CD4-positive, alpha-beta T cell (primary cell): ENCODE measurements around the gene MYL12B. TPM values are rescaled to one million over a fixed set of nuclear protein-coding genes. Genes with fewer than 3 reads are reported as not detected.

Experiments used
- ATAC-seq: fragments of 200-7000 bp; cut with Tn5 transposase; one replicate; pipeline ENCODE4 v1.10.0; 2022; ENCODE audit warnings: mild to moderate bottlenecking; ENCODE audit not compliant: poor library complexity
- CTCF ChIA-PET: fragments of 350-600 bp; sonication (Branson Sonifier 250); formaldehyde crosslinking; loops from one replicate; lab custom pipeline; 2021; ENCODE audit warnings: antibody characterized with exemption, inconsistent platforms; lab: Charles Lee
- POLR2A ChIA-PET: fragments of 350-600 bp; sonication (Branson Sonifier 250); formaldehyde crosslinking; loops from one replicate; lab custom pipeline; 2021; ENCODE audit warnings: antibody characterized with exemption, inconsistent platforms; lab: Charles Lee
- DNase-seq, 14 experiments: peaks; one replicate each; pipeline ENCODE4 v3.0.0-alpha.2; 2013 to 2020; ENCODE audit warnings: mixed read lengths in 2 of 14
- H3K27ac ChIP-seq, 2 donors: one replicate each; pipeline versions ENCODE4 v1.5.1 to v1.7.0; 2013; ENCODE audit warnings: low read length in 2 of 2, low read depth in 1 of 2, mild to moderate bottlenecking in 1 of 2
- H3K27me3 ChIP-seq, 2 experiments: 1 replicate in 1 of 2; 2 replicates in 1 of 2; pipeline versions ENCODE4 v1.6.1 to v1.7.0; 2013; ENCODE audit warnings: low read length in 2 of 2, control low read depth in 1 of 2, mild to moderate bottlenecking in 1 of 2, moderate library complexity in 1 of 2; ENCODE audit not compliant: insufficient read depth in 2 of 2, control insufficient read depth in 1 of 2
- H3K36me3 ChIP-seq: one replicate; pipeline ENCODE4 v1.6.1; 2013; ENCODE audit warnings: low read length, control low read depth; ENCODE audit not compliant: insufficient read depth
- H3K4me1 ChIP-seq: one replicate; pipeline ENCODE4 v1.6.1; 2013; ENCODE audit warnings: low read length, control low read depth; ENCODE audit not compliant: insufficient read depth
- H3K4me3 ChIP-seq: one replicate; pipeline ENCODE4 v1.5.1; 2013; ENCODE audit warnings: mild to moderate bottlenecking, low read length, moderate library complexity
- H3K9me3 ChIP-seq, 2 experiments: 1 replicate in 1 of 2; 2 replicates in 1 of 2; pipeline versions ENCODE4 v1.6.1 to v1.7.0; 2013; ENCODE audit warnings: low read length in 2 of 2, mild to moderate bottlenecking in 2 of 2, control low read depth in 1 of 2, moderate library complexity in 1 of 2; ENCODE audit not compliant: control insufficient read depth in 1 of 2, insufficient read depth in 1 of 2
- H3K27ac Mint-ChIP-seq: one replicate; pipeline ENCODE4 v1.8.0; 2020; ENCODE audit warnings: mixed read lengths
- H3K27me3 Mint-ChIP-seq: one replicate; pipeline ENCODE4 v1.8.0; 2021; ENCODE audit warnings: mixed read lengths
- H3K36me3 Mint-ChIP-seq: one replicate; pipeline ENCODE4 v1.8.0; 2021; ENCODE audit warnings: low read depth, mixed read lengths
- H3K4me1 Mint-ChIP-seq: one replicate; pipeline ENCODE4 v1.8.0; 2021; ENCODE audit warnings: low read depth, mixed read lengths
- H3K4me3 Mint-ChIP-seq: one replicate; pipeline ENCODE4 v1.8.0; 2020; ENCODE audit warnings: mild to moderate bottlenecking, mixed read lengths
- H3K9me3 Mint-ChIP-seq: one replicate; pipeline ENCODE4 v1.8.0; 2020; ENCODE audit warnings: mixed read lengths
- CTCF ChIP-seq: fragments of 200-600 bp; IDR thresholded peaks from one replicate; pipeline ENCODE4 v1.8.0; 2022; ENCODE audit warnings: antibody characterized with exemption, mild to moderate bottlenecking
- intact Hi-C, 2 experiments: fragments of 100-400 bp; cut with DNase I in 1 of 2; cut with micrococcal nuclease in 1 of 2; formaldehyde crosslinking; loops; one replicate each; pipeline versions ENCODE4 v1.15.1 to v1.9.0; 2023 to 2025; cut with DNase I, micrococcal nuclease
- total RNA-seq, 174 experiments: library from RNA in 2 of 174; stranded (reverse) in 2 of 174; gene quantifications; one replicate each; pipeline ENCODE4 v1.2.3 and lab custom pipeline; 2021 to 2026

Gene MYL12B
- total RNA-seq, 2 experiments from 2014 or later: 128 to 133 TPM

- POLR2A ChIA-PET: interaction anchor here (1.1 kb wide), 1 partner anchor 27 kb away, joined by 4 read pairs; no protein-coding TSS in a partner anchor
- H3K4me3 ChIP-seq: no peak overlapping the region
- CTCF ChIA-PET: no interaction called here
- H3K27ac Mint-ChIP-seq: no peak overlapping the region
- no peaks in the 10 kb centered on the region for H3K4me1 ChIP-seq
- no peak for TF ChIP-seq CTCF
- H3K9me3 ChIP-seq: no peaks in the 10 kb centered on the region
- H3K4me1 Mint-ChIP-seq: peaks cover 5% of the 10 kb centered on the region
- H3K36me3 ChIP-seq: no peaks in the 10 kb centered on the region
- no peaks in the 10 kb centered on the region for H3K27me3 Mint-ChIP-seq
- H3K36me3 Mint-ChIP-seq: no peaks in the 10 kb centered on the region
- intact Hi-C loops: loop anchor here in 1 of 2 experiments (5.0 kb wide), 1 partner anchor 59 kb away; no protein-coding TSS in a partner anchor
- H3K27ac ChIP-seq: no peak overlapping the region
- DNase-seq (no peak), ATAC-seq (no peak)
- H3K9me3 Mint-ChIP-seq: no peaks in the 10 kb centered on the region
- H3K27me3 ChIP-seq: no peaks in the 10 kb centered on the region
- no peak overlapping the region for H3K4me3 Mint-ChIP-seq
Measured at GRCh38 chr18:3221496-3221895, 40.4 kb upstream of the MYL12B start.

GRCh38 chr18:3223356-3223755 lies 38.6 kb upstream of the MYL12B start:
- POLR2A ChIA-PET: interaction anchor here (1.0 kb wide), 1 partner anchor 24 kb away, joined by 7 read pairs; the partner anchor contains the start of gene MYL12A

GRCh38 chr18:3224223-3224622 lies 37.7 kb upstream of the MYL12B start:
- no peaks in the 10 kb centered on the region for H3K27me3 Mint-ChIP-seq
- POLR2A ChIA-PET: no interaction called here
- no peak for TF ChIP-seq CTCF
- CTCF ChIA-PET: no interaction called here
- H3K4me3 Mint-ChIP-seq: no peak overlapping the region
- Histone ChIP-seq H3K36me3 (no peaks in the 10 kb centered on the region), H3K4me1 (no peaks in the 10 kb centered on the region), H3K4me3 (no peak overlapping the region), H3K27me3 (no peaks in the 10 kb centered on the region), H3K27ac (no peak overlapping the region), H3K9me3 (no peaks in the 10 kb centered on the region)
- DNase-seq: no peak
- H3K4me1 Mint-ChIP-seq: peaks cover 5% of the 10 kb centered on the region
- H3K27ac Mint-ChIP-seq: no peak overlapping the region
- H3K9me3 Mint-ChIP-seq: no peaks in the 10 kb centered on the region
- intact Hi-C loops: loop anchor here in 1 of 2 experiments (5.0 kb wide), 1 partner anchor 62 kb away; no protein-coding TSS in a partner anchor
- no peak for ATAC-seq
- no peaks in the 10 kb centered on the region for H3K36me3 Mint-ChIP-seq

More at GRCh38 chr18:3223356-3223755, 38.6 kb upstream of the MYL12B start:
- no peaks in the 10 kb centered on the region for H3K36me3 ChIP-seq
- intact Hi-C loops: loop anchor here in 1 of 2 experiments (5.0 kb wide), 1 partner anchor 61 kb away; no protein-coding TSS in a partner anchor
- CTCF ChIA-PET: interaction anchor here (0.8 kb wide), 1 partner anchor 21 kb away, joined by 3 read pairs; no protein-coding TSS in a partner anchor
- no peaks in the 10 kb centered on the region for H3K27me3 Mint-ChIP-seq
- H3K4me3 Mint-ChIP-seq: no peak overlapping the region
- H3K4me3 ChIP-seq: no peak overlapping the region
- H3K9me3 ChIP-seq: no peaks in the 10 kb centered on the region
- no peaks in the 10 kb centered on the region for H3K27me3 ChIP-seq
- no peak overlapping the region for H3K27ac Mint-ChIP-seq
- DNase-seq (no peak), ATAC-seq (no peak)
- no peaks in the 10 kb centered on the region for H3K4me1 ChIP-seq
- peaks cover 5% of the 10 kb centered on the region for H3K4me1 Mint-ChIP-seq
- no peak overlapping the region for H3K27ac ChIP-seq
- no peaks in the 10 kb centered on the region for H3K9me3 Mint-ChIP-seq
- H3K36me3 Mint-ChIP-seq: no peaks in the 10 kb centered on the region
- TF ChIP-seq CTCF: no peak
